ENCODE measurements around the gene BSN. TPM values are rescaled to one million over a fixed set of nuclear protein-coding genes. Genes with fewer than 3 reads are reported as not detected.
"Not testable (repeated sequence)": the region's sequence is repeated elsewhere in the genome, so short reads cannot be mapped to it uniquely, and the experiment has no call there.

Gene BSN
- total and polyA plus RNA-seq, 2 experiments from 2014 or later = 1.2 to 2.1 TPM

DNA sequence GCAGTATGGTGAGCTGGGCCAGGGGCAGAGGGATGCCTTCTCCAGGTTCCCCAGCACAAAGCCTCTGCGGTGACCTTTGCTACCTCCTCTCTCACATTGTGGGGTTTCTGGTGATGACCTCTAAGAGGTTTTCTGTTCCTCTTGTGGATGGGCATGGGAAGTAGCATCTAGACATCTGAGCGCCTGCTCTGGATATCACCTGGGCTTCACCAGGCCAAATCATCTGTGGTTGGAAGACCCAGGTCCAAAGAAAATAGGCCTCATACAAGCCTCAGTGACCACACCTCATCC lies 126.9 kb downstream of the BSN start:
- no peak for TF ChIP-seq CTCF (IDR thresholded peaks at IDR 0.05; ENCODE audit: low read depth, low read length)
- Histone ChIP-seq H3K27ac (no peak overlapping the region), H3K4me1 (ENCODE audit: low read depth) (no peaks in the 10 kb centered on the region), H3K4me3 (no peak overlapping the region), H3K9me3 (ENCODE audit: low read depth) (no peaks in the 10 kb centered on the region), H3K27me3 (no peaks in the 10 kb centered on the region), H3K36me3 (peaks cover 46% of the 10 kb centered on the region)
- DNase-seq (ENCODE audit: low read depth in 1 of 2, low spot score in 1 of 2) = no peak

DNA sequence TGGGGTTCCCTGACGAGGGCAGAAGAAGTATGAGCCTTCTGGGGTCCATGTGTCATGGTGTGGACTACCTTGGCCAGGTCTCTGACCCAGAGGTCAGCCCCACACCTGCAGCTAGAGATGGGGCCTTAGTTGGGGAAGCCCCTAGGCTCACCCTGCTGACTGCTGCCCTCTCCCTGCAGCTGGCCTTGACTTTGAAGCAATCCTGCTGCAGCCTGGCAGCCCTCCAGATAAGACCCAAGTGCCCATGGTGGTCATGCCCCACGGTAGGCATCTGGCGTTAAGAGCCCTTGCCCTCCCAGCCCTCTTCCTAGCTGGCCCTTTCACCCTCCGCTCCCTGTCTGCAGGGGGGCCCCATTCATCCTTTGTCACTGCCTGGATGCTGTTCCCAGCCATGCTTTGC lies 127.3 kb downstream of the BSN start:
- no peak for TF ChIP-seq CTCF (IDR thresholded peaks at IDR 0.05; ENCODE audit: low read depth, low read length)
- H3K9me3 ChIP-seq (ENCODE audit: low read depth) = no peaks in the 10 kb centered on the region
- no peak overlapping the region for H3K4me3 ChIP-seq
- no peaks in the 10 kb centered on the region for H3K4me1 ChIP-seq (ENCODE audit: low read depth)
- peaks cover 45% of the 10 kb centered on the region for H3K36me3 ChIP-seq
- no peak for DNase-seq (ENCODE audit: low read depth in 1 of 2, low spot score in 1 of 2)
- H3K27ac ChIP-seq = no peak overlapping the region
- no peaks in the 10 kb centered on the region for H3K27me3 ChIP-seq

GRCh38 chr3:49683162-49683561 lies 128.9 kb downstream of the BSN start:
- Histone ChIP-seq H3K27ac (no peak overlapping the region), H3K27me3 (no peaks in the 10 kb centered on the region), H3K36me3 (peaks cover 39% of the 10 kb centered on the region), H3K4me1 (ENCODE audit: low read depth) (no peaks in the 10 kb centered on the region), H3K4me3 (no peak overlapping the region), H3K9me3 (ENCODE audit: low read depth) (no peaks in the 10 kb centered on the region)
- no peak for TF ChIP-seq CTCF (IDR thresholded peaks at IDR 0.05; ENCODE audit: low read depth, low read length)
- DNase-seq (ENCODE audit: low read depth in 1 of 2, low spot score in 1 of 2) = no peak

GRCh38 chr3:49684453-49684852 lies 130.2 kb downstream of the BSN start:
- not testable (repeated sequence) for H3K27me3 ChIP-seq; H3K27ac ChIP-seq; H3K4me3 ChIP-seq; H3K4me1 ChIP-seq (ENCODE audit: low read depth); H3K9me3 ChIP-seq (ENCODE audit: low read depth); DNase-seq (ENCODE audit: low read depth in 1 of 2, low spot score in 1 of 2)
- peaks cover 32% of the 10 kb centered on the region for H3K36me3 ChIP-seq

- H3K9me3 ChIP-seq (ENCODE audit: low read depth); H3K4me3 ChIP-seq; H3K27ac ChIP-seq; DNase-seq (ENCODE audit: low read depth in 1 of 2, low spot score in 1 of 2); H3K27me3 ChIP-seq; H3K4me1 ChIP-seq (ENCODE audit: low read depth): not testable (repeated sequence)
- peaks cover 28% of the 10 kb centered on the region for H3K36me3 ChIP-seq
Observed at GRCh38 chr3:49685103-49685502, 130.8 kb downstream of the BSN start.

DNA sequence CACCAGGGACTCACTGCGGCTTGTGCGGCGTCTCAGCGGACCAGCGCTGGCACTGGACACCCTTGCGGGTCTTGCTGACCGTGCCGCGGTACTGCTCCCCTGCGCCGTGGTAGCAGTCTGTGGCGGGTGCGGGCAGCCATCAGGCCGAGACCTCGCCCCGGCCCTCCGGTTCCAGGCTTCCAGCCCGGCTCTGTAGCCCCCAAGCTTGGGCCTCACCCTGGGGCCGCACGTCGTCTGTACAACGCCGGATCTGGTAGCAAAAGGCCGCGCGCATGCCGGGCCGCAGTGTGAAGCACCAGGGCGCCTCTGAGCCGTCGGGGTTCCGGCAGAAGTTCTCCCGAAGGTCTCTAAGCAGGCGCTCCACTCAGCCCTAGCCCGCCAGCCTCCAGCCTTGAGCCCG lies 131.6 kb downstream of the BSN start:
- DNase-seq (ENCODE audit: low read depth in 1 of 2, low spot score in 1 of 2); H3K27me3 ChIP-seq; H3K4me1 ChIP-seq (ENCODE audit: low read depth); H3K27ac ChIP-seq; H3K4me3 ChIP-seq; H3K9me3 ChIP-seq (ENCODE audit: low read depth): not testable (repeated sequence)
- peaks cover 24% of the 10 kb centered on the region for H3K36me3 ChIP-seq

DNA sequence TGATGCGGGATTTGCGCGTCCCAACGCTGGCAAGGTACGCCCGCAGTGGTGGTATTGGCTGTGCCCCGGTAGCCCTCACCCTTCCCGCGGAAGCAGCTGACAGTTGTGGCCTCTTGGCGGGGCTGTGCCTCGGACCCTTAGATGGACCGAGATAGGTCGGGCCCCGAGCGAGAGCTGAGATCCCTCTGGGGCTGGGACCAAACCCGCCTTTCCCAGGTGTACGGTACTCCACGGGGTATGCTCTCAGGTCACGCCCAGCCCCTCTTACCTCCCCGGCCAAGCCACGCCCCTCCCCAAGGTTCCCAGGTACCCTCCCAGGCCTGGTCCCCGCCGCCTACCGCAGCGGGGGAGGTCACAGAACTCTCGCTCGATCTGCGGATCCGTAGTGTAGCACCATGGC lies 132.1 kb downstream of the BSN start:
- peak in 1 of 2 donors; percentile 10 for DNase-seq (ENCODE audit: low read depth in 1 of 2, low spot score in 1 of 2)
- not testable (repeated sequence) for H3K27me3 ChIP-seq; H3K4me1 ChIP-seq (ENCODE audit: low read depth); H3K9me3 ChIP-seq (ENCODE audit: low read depth); H3K27ac ChIP-seq
- H3K4me3 ChIP-seq = peak overlapping the region; percentile 41
- peaks cover 21% of the 10 kb centered on the region for H3K36me3 ChIP-seq

GRCh38 chr3:49686769-49687423 lies 132.6 kb downstream of the BSN start:
- peaks cover 18% of the 10 kb centered on the region for H3K36me3 ChIP-seq
- not testable (repeated sequence) for H3K27ac ChIP-seq; H3K4me1 ChIP-seq (ENCODE audit: low read depth); H3K9me3 ChIP-seq (ENCODE audit: low read depth); H3K27me3 ChIP-seq
- DNase-seq (ENCODE audit: low read depth in 1 of 2, low spot score in 1 of 2) = peak; percentile 74 to 91
- peak overlapping the region; percentile 41 for H3K4me3 ChIP-seq

DNA sequence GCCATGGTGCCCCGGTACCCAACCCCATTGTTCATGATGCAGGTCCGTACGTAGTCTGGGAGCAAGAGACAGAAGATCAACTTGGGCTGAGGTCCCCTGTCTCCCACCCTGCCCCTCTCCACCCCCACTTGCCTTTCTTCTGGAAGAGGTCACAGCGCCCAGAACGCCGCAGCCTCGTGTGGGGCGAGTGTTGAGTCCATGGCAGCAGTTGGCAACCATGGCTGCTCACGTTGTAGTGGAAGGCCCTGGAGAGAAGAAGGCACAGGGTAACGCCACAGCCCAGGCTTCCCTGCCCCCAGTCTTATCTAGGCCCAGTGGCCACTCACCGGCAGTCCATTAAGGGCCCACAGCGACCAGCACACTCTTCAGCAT lies 133.1 kb downstream of the BSN start:
- DNase-seq (ENCODE audit: low read depth in 1 of 2, low spot score in 1 of 2) = not testable (repeated sequence)

DNA sequence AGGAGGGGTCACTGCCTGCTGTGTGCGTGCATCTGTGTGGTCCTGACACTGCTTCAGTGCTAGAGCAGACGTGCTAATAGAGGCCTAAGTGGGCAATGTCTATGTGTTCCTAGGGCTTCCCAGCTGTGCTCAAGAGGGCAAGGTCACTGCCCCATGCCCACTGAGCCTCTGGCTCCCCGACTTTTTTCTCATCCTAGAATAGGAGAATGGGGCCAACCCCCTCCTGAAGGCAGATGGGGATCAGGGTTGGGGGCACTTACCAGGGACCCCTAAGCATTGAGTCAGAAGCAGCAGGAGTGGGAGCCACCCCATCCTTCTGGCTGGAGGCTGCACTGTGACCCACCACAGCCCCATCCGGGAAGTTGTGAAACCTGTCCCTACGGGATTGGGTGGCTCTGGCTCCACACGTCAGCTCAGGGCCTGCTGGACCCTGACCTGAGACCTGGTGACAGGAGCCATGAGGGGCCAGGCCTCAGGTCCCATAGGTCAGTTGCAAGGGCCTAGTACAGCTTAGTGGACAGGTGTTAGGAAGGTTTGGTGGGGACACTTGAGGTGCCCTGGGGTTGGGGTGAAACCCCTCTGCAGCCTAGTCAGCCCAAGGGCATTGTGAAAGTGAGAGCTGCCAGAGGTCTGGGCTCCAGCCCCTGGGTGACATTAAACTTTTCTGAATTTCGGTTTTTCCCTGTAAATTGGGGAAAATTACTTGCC lies 134.2 kb downstream of the BSN start:
- DNase-seq (ENCODE audit: low read depth in 1 of 2, low spot score in 1 of 2); H3K36me3 ChIP-seq; H3K27me3 ChIP-seq; H3K9me3 ChIP-seq (ENCODE audit: low read depth); H3K4me1 ChIP-seq (ENCODE audit: low read depth): not testable (repeated sequence)
- Histone ChIP-seq H3K4me3 (peak overlapping the region; percentile 45), H3K27ac (peak overlapping the region; percentile 83)

More for the DNA sequence above, 133.1 kb downstream of the BSN start:
- Histone ChIP-seq H3K4me3 (peak overlapping the region; percentile 41), H3K36me3 (peaks cover 13% of the 10 kb centered on the region)
- H3K27me3 ChIP-seq; H3K4me1 ChIP-seq (ENCODE audit: low read depth); H3K9me3 ChIP-seq (ENCODE audit: low read depth); H3K27ac ChIP-seq: not testable (repeated sequence)
